HepG2 (cell line): ENCODE results near the gene SLC5A5. TPM values are rescaled to one million over a fixed set of nuclear protein-coding genes. Genes with fewer than 3 reads are reported as not detected.
A peak's percentile ranks its signal among the peaks of the same experiment; 100 is the strongest.

Experiments
- CHD4 ChIP-seq: fragments of 200-600 bp; sonication (generic); IDR thresholded peaks from 2 replicates; pipeline ENCODE4 v1.7.0; 2017; ENCODE audit warnings: mild to moderate bottlenecking, low read length, borderline replicate concordance
- CREM ChIP-seq, 2 experiments: sonication (generic) in 1 of 2; formaldehyde crosslinking in 1 of 2; IDR thresholded peaks; 2 replicates each; pipeline versions ENCODE4 v1.4.0 to v1.6.1; 2016 to 2020; ENCODE audit warnings: antibody characterized with exemption in 1 of 2, mild to moderate bottlenecking in 1 of 2, missing genetic modification reagents in 1 of 2
- FOXK1 ChIP-seq: sonication (generic); formaldehyde crosslinking; IDR thresholded peaks from 2 replicates; pipeline ENCODE4 v1.4.0; 2020; ENCODE audit warnings: low read depth, missing genetic modification reagents, borderline replicate concordance
- HOXA9 ChIP-seq: sonication (generic); formaldehyde crosslinking; IDR thresholded peaks from 2 replicates; pipeline ENCODE4 v1.8.1; 2022; ENCODE audit warnings: missing genetic modification reagents, mild to moderate bottlenecking, moderate library complexity, borderline replicate concordance
- JUN ChIP-seq: sonication (generic); formaldehyde crosslinking; IDR thresholded peaks from 2 replicates; pipeline ENCODE4 v1.4.0; 2020; ENCODE audit warnings: mild to moderate bottlenecking, missing genetic modification reagents
- KAT2B ChIP-seq: fragments of 150-350 bp; IDR thresholded peaks from 2 replicates; pipeline ENCODE4 v1.6.1; 2014; ENCODE audit warnings: low read depth, low read length, borderline replicate concordance
- KLF16 ChIP-seq, 2 experiments: sonication (generic) in 1 of 2; formaldehyde crosslinking in 1 of 2; IDR thresholded peaks; 2 replicates each; pipeline versions ENCODE4 v1.6.1 to v1.8.0; 2016 to 2023; ENCODE audit warnings: missing genetic modification reagents in 2 of 2, missing compliant biosample characterization in 1 of 2
- MATR3 ChIP-seq: sonication (generic); formaldehyde crosslinking; IDR thresholded peaks from 2 replicates; pipeline ENCODE4 v1.4.0; 2020; ENCODE audit warnings: missing genetic modification reagents
- NFKBIZ ChIP-seq: IDR thresholded peaks from 2 replicates; pipeline ENCODE4 v1.6.1; 2018; ENCODE audit warnings: missing genetic modification reagents, missing compliant biosample characterization
- NFYB ChIP-seq: sonication (generic); formaldehyde crosslinking; IDR thresholded peaks from 2 replicates; pipeline ENCODE4 v1.4.0; 2020; ENCODE audit warnings: missing genetic modification reagents
- RCOR2 ChIP-seq: IDR thresholded peaks from 2 replicates; pipeline ENCODE4 v1.6.1; 2016; ENCODE audit warnings: missing biosample characterization, missing genetic modification reagents
- STAG1 ChIP-seq: sonication (generic); formaldehyde crosslinking; IDR thresholded peaks from 2 replicates; pipeline ENCODE4 v1.4.0; 2020; ENCODE audit warnings: missing genetic modification reagents
- ZBTB38 ChIP-seq: sonication (generic); formaldehyde crosslinking; IDR thresholded peaks from 2 replicates; pipeline ENCODE4 v1.5.1; 2020; ENCODE audit warnings: mild to moderate bottlenecking, missing genetic modification reagents
- ZFAT ChIP-seq: sonication (generic); formaldehyde crosslinking; conservative IDR thresholded peaks from 2 replicates; pipeline ENCODE4 v1.8.1; 2023; ENCODE audit warnings: missing genetic modification reagents, inconsistent platforms
- ZNF251 ChIP-seq: sonication (generic); formaldehyde crosslinking; IDR thresholded peaks from 2 replicates; pipeline ENCODE4 v1.9.0; 2021; ENCODE audit warnings: mild to moderate bottlenecking, missing genetic modification reagents
- ZNF337 ChIP-seq: sonication (generic); formaldehyde crosslinking; IDR thresholded peaks from 2 replicates; pipeline ENCODE4 v1.5.1; 2020; ENCODE audit warnings: missing genetic modification reagents, low read depth, mild to moderate bottlenecking, borderline replicate concordance
- ZNF343 ChIP-seq: sonication (generic); formaldehyde crosslinking; IDR thresholded peaks from 2 replicates; pipeline ENCODE4 v1.4.0; 2020; ENCODE audit warnings: mild to moderate bottlenecking, missing genetic modification reagents
- ZNF441 ChIP-seq: sonication (generic); formaldehyde crosslinking; IDR thresholded peaks from 2 replicates; pipeline ENCODE4 v1.7.0; 2021; ENCODE audit warnings: missing genetic modification reagents, borderline replicate concordance
- ZNF713 ChIP-seq: sonication (generic); formaldehyde crosslinking; IDR thresholded peaks from 2 replicates; pipeline ENCODE4 v1.4.0; 2020; ENCODE audit warnings: mild to moderate bottlenecking, missing genetic modification reagents
- polyA plus RNA-seq, 8 experiments: library from polyadenylated mRNA; depleted of rRNA in 3 of 8; stranded (reverse) in 7 of 8; unstranded in 1 of 8; fragments of >200 nt; fragmentation: Illumina TruSeq in 4 of 8; extraction: Trizol in 4 of 8; gene quantifications; 2 replicates each; pipeline versions ENCODE4 v1.2.1 to v1.2.3, GENCODE V29; 2011 to 2016; ENCODE audit warnings: low read depth in 4 of 8, missing spikeins in 1 of 8, mixed read lengths in 1 of 8; ENCODE audit not compliant: insufficient read depth in 1 of 8
- total RNA-seq, 5 experiments: library from RNA; depleted of rRNA; stranded (reverse); fragments of >200 nt; fragmentation: Illumina TruSeq; extraction: Trizol; gene quantifications; 2 replicates each; pipeline ENCODE4 v1.2.3, GENCODE V29; 2016; ENCODE audit warnings: low read depth in 1 of 5
- TF ChIP-seq, protein P1 (sequence below): sonication (generic); formaldehyde crosslinking; IDR thresholded peaks from 2 replicates; pipeline ENCODE4 v1.8.0; 2022; ENCODE audit warnings: missing genetic modification reagents, low read depth, mild to moderate bottlenecking, borderline replicate concordance
- TF ChIP-seq, protein P2 (sequence below): sonication (generic); formaldehyde crosslinking; IDR thresholded peaks from 2 replicates; pipeline ENCODE4 v1.8.0; 2022; ENCODE audit warnings: mild to moderate bottlenecking, missing genetic modification reagents, moderate library complexity
- TF ChIP-seq, protein P3 (sequence below): IDR thresholded peaks from 2 replicates; pipeline ENCODE4 v1.4.0; 2020; ENCODE audit warnings: mild to moderate bottlenecking, missing genetic modification reagents
- TF ChIP-seq, protein P4 (sequence below): sonication (generic); IDR thresholded peaks from 2 replicates; pipeline ENCODE4 v1.6.1; 2016; ENCODE audit warnings: low read depth, borderline replicate concordance
- TF ChIP-seq, protein P5 (sequence below): sonication (generic); formaldehyde crosslinking; IDR thresholded peaks from 2 replicates; pipeline ENCODE4 v1.4.0; 2020; ENCODE audit warnings: mild to moderate bottlenecking, missing genetic modification reagents

SLC5A5 gene
- total and polyA plus RNA-seq, 2 of the 13 experiments (the other 11 are each of a cell fraction or from before 2014, with no cell fraction given): not detected

DNA sequence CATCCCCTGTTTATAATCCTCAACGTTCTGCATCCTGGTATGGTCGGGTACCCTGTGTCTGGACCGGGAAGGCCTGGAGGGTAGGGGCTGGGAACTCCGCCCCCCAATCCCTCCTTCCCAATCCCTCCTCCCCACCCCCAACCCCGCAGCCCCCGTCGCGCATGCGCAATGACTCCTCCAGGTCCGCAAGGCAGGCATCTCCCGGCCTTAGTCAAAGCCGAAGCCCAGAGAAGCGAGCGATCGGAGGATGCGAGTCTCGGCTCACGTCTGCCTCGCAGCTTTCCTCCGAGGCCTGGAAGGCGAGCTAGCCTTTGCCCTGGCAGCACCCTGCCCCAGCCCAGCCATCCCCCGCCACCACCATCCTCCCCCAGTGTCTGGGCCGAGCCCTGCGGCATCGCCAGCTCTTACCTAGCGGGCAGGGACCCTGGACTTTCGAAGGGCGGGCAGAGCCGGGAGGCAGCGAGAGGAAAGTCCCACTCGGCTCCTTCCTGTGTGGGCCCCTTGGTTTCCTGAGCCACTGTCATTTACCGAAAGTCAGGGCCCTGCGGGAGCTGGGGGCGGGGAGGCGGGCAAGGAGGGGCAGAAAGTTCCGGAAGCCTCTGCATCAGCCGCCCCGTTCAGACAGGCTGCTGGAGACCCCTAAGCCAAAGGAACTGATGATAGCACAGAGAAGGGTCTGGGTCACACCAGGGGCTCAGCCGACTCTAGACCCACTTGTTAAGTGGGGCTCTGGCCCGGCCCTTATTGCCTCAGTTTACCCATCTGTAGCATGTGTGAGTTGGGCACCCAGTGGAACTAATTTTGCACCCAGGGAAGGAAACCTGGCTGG lies 24.0 kb upstream of the SLC5A5 start, which contains the start of gene JAK3 (continued):
- TF ChIP-seq NFKBIZ (CRISPR knock-in tag) (no peak), ZNF343 (CRISPR knock-in tag) (0 out of 2 replicates have a peak, but pooled peaks have one; percentile 31), CREM (IDR thresholded peaks at IDR 0.05) (peak; percentile 67), CREM (CRISPR knock-in tag; IDR thresholded peaks at IDR 0.05) (no peak), NFYB (no peak), STAG1 (CRISPR knock-in tag) (no peak), ZNF337 (CRISPR knock-in tag) (no peak), KAT2B (no peak), ZNF713 (CRISPR knock-in tag) (no peak), ZBTB38 (no peak), FOXK1 (CRISPR knock-in tag) (no peak), ZFAT (no peak), MATR3 (CRISPR knock-in tag) (no peak), RCOR2 (CRISPR knock-in tag) (no peak), JUN (CRISPR knock-in tag) (no peak), KLF16 (CRISPR knock-in tag; IDR thresholded peaks at IDR 0.05) (no peak), CHD4 (no peak), ZNF441 (CRISPR knock-in tag) (no peak), ZNF251 (CRISPR knock-in tag) (no peak), HOXA9 (CRISPR knock-in tag) (no peak)
- TF ChIP-seq, protein P1, sequence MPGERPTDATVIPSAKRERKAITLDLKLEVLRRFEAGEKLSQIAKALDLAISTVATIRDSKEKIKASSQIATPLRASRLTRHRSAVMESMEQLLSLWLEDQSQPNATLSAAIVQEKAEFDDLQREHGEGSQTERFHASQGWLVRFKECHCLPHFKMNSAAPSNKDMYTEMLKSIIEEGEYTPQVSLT: no peak
- TF ChIP-seq, protein P2, sequence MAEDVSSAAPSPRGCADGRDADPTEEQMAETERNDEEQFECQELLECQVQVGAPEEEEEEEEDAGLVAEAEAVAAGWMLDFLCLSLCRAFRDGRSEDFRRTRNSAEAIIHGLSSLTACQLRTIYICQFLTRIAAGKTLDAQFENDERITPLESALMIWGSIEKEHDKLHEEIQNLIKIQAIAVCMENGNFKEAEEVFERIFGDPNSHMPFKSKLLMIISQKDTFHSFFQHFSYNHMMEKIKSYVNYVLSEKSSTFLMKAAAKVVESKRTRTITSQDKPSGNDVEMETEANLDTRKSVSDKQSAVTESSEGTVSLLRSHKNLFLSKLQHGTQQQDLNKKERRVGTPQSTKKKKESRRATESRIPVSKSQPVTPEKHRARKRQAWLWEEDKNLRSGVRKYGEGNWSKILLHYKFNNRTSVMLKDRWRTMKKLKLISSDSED: no peak
- TF ChIP-seq, protein P3, sequence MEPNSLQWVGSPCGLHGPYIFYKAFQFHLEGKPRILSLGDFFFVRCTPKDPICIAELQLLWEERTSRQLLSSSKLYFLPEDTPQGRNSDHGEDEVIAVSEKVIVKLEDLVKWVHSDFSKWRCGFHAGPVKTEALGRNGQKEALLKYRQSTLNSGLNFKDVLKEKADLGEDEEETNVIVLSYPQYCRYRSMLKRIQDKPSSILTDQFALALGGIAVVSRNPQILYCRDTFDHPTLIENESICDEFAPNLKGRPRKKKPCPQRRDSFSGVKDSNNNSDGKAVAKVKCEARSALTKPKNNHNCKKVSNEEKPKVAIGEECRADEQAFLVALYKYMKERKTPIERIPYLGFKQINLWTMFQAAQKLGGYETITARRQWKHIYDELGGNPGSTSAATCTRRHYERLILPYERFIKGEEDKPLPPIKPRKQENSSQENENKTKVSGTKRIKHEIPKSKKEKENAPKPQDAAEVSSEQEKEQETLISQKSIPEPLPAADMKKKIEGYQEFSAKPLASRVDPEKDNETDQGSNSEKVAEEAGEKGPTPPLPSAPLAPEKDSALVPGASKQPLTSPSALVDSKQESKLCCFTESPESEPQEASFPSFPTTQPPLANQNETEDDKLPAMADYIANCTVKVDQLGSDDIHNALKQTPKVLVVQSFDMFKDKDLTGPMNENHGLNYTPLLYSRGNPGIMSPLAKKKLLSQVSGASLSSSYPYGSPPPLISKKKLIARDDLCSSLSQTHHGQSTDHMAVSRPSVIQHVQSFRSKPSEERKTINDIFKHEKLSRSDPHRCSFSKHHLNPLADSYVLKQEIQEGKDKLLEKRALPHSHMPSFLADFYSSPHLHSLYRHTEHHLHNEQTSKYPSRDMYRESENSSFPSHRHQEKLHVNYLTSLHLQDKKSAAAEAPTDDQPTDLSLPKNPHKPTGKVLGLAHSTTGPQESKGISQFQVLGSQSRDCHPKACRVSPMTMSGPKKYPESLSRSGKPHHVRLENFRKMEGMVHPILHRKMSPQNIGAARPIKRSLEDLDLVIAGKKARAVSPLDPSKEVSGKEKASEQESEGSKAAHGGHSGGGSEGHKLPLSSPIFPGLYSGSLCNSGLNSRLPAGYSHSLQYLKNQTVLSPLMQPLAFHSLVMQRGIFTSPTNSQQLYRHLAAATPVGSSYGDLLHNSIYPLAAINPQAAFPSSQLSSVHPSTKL (CRISPR knock-in tag): no peak
- TF ChIP-seq, protein P4, sequence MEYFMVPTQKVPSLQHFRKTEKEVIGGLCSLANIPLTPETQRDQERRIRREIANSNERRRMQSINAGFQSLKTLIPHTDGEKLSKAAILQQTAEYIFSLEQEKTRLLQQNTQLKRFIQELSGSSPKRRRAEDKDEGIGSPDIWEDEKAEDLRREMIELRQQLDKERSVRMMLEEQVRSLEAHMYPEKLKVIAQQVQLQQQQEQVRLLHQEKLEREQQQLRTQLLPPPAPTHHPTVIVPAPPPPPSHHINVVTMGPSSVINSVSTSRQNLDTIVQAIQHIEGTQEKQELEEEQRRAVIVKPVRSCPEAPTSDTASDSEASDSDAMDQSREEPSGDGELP: no peak; the same call in 1 of the 2 replicates
- TF ChIP-seq, protein P5, sequence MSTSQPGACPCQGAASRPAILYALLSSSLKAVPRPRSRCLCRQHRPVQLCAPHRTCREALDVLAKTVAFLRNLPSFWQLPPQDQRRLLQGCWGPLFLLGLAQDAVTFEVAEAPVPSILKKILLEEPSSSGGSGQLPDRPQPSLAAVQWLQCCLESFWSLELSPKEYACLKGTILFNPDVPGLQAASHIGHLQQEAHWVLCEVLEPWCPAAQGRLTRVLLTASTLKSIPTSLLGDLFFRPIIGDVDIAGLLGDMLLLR (CRISPR knock-in tag): no peak
